NCI-H69 (cell line): ENCODE measurements around the gene LRP1B.
"Not testable (repeated sequence)": the region's sequence is repeated elsewhere in the genome, so short reads cannot be mapped to it uniquely, and the experiment has no call there.

Experiments used
- DNase-seq: peaks from one replicate; lab custom pipeline; 2025; lab: John Stamatoyannopoulos, UW

The LRP1B gene

DNA sequence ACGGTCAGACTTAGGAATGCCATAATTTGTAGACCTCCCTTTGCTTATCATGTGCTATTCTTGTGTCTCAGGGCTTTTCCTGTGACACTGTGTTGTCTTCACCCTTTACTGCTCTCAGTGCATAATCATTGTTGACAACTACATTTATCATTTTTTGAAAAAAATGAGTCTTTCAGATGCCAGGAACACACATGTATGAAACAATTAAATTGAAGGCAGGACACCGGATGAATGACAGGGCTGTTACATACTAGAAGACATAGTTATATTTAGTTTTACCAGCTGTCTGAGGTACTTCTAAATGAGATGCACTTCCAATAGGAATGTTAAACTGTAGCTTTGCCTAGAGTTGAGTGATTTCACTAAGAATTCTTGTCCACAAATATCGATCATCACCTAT, 243.5 kb downstream of the LRP1B start:
- DNase-seq: no peak

DNA sequence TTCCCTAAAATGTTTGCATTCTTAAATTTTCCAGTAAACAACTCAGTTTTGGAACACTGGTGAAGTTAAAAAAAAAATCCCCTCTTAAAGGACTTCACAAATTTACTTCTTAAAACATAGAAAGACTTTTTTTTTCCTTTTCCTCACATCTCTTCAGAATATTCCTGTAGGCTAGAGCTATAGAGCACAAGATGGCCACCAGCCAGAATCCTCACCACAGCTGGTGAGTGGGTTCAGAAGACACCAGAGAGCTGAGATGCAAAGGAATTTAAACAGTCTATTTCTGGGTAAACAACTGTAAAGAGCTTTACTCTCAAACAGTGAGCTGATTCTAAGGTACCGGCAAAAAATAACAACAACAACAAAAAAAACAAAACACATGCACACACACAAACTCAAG, 252.8 kb downstream of the LRP1B start:
- DNase-seq: no peak

DNA sequence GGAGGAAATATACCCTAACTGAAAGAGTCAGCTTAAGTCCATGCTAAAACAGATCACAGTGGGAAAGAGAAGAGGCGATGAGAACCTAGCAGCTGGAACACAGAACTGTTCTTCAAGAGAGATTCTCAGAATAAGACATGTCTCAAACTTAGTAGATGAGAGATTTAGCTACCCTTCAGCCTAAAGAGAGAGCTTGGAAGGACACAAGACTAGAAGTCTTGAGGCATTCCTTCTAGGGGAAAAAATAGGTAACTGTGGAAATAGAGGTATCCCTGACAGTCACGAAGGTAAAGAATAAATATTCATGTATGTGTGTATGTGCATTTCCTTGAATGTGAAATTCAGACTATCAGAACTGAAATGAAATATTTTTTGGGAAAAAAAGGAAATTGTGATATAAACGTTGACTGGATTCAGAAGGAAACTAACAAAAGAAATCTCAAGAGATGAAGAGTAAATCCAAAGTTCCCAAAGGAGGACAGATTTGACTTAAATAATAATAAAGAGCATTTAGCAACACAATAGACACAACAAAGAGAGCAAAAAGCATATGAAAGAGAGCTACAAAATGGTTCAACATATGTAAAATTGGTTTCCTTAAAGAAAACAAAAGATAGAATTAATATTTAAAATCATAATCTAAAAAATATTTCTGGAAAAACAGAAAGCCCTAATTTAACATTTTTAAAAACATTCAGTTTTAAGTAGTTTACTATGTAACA, 258.7 kb downstream of the LRP1B start:
- DNase-seq: no peak

DNA sequence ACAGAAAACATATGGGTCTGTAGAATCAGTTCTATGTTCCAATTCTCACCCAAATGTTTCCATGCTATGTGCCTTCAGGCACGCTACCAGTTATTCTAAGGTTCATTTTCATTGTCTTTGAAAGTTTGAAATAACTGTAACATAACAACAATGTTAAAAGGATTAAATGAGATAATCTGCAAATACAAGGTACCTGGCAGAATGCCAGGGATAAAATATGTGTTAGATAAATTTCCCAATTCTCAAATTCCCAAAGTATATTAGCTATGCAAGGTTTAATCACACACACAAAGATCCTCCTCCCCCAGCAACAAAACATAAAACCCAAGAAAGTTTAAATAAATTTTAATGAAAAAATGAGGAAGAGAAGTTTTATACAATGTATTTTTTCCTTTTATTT, 261.2 kb downstream of the LRP1B start:
- no peak for DNase-seq

DNA sequence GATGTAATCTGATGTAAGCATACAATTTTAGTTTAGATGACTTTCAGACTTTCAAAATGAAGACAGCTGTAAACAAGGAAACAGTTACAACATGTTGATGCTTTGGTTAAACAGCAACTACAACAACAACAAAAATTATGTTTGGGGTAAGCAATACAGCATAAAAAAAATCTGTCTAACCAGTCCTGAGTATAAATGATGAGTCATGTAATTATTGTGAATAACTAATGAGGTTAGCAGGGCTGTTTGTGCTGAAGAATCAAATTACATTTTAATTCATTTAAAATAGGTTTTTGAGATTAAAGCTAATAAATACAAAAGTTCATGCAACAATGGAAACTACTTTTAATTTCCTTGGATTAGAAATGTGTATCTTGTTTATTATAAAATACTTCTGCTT, 266.9 kb downstream of the LRP1B start:
- DNase-seq: no peak

DNA sequence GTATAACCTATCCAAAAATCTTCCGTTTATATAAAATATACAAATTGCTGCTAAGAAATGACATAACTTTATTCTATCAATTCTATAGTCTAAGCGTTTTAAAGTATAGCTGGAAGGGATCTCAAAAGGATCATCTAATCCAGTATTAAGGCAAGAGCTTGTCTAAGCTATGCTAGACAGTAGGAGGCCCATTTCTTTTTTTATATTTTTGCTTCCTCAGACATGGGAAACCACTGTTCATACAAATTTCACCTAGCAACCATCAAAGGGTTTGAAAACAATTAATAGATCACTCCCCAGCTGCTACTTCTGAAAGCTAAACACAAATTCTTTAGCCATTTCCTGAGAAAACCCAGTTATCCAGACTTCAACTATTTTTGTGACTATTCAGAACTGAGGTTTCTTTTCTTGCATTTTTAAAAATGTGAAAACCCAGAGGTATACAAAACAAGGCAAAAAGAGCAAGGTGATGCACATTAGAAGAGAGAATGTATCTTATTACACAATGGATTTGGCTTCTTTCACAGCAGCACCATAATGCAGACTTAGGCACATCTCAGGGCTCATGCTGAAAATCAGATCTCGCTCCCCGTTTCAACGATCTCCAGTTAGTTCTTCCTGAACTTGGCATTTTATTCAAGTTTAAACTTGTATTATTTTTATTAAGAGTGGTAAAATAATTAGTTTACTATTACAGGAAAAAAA, 274.4 kb downstream of the LRP1B start:
- DNase-seq: peak; percentile 4

DNA sequence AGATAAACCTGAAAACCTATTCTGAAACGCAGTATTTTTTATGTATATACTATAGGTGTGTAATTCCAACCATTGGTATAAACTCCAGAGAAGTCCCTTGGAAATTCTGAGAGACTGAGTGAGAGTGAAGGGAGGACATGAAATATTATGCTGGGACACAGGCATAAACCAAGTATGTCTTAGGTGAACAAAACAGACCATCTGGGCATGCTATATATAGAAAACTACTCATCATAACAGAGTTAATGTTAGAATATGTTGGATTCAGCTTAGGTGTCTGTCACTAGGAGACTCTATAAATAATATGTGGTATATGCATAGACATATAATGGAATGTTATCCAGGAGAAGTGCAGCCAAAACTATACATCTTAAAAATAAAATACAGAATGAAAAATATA, 282.6 kb downstream of the LRP1B start:
- DNase-seq: no peak

DNA sequence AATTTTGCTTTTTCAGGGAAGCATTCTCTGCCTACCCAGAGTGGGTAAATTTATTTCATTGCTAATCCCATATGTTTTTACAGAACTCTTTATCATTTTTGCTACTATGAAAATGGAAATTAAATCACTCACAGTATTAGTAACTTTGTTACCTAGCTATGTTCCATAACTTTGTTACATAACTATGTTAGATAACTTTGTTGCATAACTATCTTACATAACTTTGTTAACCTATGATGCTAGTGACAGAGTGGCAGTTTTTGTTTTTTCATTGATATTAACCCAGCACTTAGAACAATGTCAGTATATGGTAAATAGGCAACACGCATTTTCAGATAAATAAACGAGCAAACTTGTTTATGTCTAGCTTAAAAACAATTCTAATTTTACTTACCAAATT, 286.6 kb downstream of the LRP1B start:
- no peak for DNase-seq

DNA sequence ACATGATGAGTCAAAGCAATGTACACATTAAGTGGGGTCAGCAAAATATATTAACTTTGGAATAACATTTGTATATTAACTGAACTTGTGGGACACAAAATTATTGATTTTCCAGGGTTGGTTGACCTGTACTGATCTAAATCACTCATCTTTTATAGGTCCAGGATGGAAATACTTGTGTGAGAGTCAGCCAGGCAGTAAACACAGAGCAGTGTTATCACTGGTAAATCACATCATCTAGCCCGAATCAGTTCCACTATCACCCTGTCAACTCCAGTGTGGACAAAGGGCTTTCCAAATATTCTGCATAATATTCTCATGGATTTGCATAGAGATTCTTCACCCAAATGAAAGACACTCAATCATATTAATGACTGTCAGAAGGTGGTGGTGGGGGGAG, 295.7 kb downstream of the LRP1B start:
- no peak for DNase-seq

DNA sequence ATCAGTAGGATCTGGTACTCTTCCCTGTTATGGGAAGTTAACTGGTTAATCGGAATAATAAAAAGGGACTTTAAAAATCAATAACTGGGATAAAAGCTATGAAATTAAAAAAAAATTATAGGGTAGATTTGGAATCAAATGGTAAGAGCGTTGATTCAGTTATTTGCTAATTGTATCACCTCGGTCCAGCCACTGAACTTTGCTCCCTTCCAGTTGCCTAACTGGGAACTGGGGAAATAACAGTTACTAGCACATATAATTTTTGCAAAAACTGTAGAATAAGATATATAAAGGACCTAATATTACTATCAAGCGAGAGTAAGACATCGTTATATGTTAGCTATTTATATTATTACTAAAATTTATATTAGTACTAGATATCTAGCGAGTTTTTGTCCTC, 302.1 kb downstream of the LRP1B start:
- no peak for DNase-seq

DNA sequence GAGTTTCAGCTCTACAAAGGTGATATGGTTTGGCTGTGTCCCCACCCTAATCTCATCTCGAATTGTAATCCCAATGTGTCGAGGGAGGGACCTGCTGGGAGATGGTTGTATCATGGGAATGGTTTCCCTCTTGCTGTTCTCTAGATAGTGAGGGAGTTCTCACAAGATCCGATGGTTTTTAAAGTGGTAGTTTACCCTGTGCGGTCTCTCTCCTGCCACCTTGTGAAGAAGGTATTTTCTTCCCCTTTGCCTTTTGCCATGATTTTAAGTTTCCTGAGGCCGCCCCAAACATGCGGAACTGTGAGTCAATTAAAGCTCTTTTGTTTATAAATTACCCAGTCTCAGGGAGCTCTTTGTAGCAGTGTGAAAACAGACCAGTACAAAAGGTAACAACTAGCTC, 306.0 kb downstream of the LRP1B start:
- no peak for DNase-seq

DNA sequence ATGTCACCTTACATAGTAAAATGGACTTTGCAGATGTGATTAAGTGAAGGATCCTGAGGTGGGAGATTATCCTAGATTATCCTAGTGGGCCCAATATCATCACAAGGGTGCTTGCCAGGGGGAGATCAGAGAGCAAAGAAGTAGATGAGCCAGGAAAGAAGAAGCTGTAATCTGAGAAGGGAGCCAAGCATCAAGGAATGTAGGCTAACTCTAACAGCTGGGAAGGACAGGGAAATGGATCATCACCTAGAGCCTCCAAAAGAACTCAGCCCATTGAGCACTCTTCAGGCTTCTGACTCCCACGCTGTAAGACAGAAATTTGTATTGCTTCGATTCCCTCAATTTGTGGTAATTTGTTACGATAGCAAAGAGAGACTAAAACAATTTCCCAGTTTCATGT, 309.9 kb downstream of the LRP1B start:
- DNase-seq: no peak

DNA sequence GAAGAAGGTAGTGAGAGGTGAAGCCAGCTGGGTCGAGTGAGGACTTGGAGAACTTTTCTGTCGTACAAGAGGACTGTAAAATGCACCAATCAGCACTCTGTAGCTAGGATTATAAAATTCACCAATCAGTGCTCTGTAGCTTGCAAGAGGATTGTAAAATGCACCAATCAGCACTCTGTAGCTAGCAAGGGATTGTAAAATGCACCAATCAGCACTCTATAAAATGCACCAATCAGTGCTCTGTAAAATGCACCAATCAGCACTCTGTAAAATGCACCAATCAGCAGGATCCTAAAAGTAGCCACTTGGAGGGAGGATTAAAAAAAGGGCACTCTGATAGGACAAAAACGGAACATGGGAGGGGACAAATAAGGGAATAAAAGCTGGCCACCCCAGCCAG, 315.5 kb downstream of the LRP1B start:
- DNase-seq: not testable (repeated sequence)

DNA sequence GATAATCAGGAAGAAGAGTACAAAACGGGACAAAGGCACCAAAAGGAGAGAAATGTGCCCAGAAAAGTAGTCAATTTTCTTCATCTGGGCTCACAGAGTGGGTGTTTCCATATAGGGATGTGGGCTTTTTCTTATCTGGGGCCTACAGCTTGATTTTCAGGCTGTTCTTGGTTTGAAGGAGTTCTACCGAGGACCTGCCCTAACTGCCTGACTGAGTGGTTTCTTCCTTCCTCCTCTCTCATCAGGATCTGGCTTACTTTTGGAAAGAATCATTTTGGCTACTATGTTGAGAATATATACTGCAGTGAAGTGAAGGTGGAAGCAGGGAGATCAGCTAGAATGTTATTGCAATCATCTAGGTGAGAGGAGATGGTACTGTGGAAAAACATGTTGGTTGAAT, 316.7 kb downstream of the LRP1B start:
- DNase-seq: no peak

DNA sequence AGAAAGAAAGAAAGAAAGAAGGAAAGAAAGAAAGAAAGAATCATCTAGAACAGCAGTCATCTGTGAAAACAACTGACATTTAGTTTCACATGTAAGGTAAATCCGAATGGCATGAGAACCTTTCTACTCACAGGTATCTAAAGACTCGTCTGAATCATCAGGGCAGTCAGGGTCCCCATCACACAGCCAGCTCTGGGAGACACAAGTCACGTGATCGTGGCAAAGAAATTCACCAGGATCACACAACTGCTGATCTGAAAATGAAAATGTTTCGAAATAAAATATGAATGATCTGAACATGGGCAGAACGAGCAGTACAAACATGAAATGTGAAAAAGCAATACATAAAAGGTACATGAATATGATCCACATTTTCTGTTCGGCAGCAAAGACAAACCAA, 320.7 kb downstream of the LRP1B start:
- no peak for DNase-seq

DNA sequence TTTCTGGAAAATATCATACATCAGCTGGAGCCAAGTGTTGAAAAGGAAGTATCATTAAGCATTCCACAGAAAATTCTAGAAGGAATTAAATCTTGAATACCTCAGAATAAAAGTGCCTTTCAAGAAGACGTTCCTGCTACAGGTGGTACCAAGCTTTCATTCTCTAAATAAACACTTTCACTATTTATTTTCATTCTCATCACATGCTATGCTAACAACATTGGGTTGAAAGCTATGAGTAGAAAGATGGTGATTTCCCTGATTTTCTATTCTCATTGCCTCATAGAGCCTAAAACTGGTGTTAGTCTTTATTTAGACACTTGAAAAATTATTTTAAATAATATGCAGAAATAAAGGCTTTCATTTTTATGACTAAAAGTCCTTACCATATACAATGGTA, 324.7 kb downstream of the LRP1B start:
- no peak for DNase-seq

DNA sequence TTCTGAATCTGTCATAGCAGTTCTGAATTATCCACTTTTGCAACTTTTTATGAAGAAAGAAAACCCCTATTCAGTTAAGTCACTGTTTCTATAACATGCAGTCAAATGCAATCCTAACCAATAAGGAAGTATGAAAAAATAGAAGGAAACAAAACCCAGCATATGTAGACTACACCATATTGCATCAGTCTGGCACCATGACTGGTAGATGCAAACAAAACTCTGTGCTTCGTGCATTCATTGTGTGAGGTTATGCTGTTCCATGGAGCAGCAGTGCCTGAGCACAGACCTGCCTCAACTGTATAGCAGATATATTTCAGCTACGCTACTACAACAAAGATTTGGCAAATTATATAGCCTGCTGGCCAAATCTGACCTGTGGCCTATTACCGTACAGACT, 325.5 kb downstream of the LRP1B start:
- DNase-seq: no peak

DNA sequence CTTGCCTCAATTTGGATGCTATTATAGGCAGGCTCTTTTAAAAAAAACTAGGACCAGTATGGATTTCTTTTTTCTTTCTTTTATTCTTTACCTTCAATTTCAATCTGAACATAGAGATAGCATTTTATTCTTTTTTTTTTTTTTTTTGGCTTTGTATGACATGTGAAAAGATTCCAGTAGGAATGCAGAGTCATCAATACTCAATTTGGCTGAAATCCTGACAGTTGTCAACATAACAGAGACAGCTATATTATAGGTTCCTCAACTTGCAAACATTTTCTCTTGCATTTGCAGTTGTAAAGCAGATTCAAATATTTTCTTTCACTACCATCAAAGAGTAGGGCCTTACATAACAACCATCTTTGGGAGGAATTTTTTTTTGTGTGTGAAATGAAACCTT, 334.4 kb downstream of the LRP1B start:
- no peak for DNase-seq

DNA sequence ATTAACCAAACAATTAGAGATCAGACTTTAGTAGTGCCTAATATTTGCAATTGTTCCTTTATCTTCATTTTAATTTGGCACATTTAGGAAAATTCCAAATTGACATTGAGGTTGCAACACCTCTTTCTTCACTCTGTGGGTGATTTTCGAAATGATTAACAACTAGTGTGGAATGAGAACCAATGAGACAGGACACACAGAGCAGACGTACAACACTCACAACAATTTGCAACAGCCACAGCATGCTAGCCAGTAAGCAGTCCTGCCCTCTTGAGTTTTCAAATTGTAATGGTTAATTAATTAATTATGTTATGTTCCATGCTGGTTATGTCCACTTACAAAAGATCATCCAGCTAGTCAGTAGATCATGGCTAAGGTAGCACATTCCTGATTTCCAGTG, 339.3 kb downstream of the LRP1B start:
- DNase-seq: no peak

DNA sequence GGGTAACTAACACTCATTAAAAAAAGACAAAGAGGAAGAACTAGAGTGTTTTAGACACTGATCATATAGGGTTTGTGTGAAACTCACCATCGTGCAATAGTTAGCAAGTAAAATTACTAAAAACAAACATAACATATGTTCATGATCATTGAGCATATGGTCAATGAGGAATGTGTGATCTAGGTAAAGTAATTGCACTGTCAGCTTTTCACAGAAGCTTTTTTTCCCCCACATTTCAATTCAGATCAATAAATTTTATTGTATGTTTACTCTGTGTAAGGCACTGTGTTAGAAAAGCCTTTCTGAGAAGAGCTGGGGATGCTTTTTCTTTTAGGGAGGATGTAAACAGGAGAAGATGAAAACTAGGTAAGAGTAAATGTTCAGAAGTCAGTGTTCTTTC, 348.2 kb downstream of the LRP1B start:
- DNase-seq: no peak

DNA sequence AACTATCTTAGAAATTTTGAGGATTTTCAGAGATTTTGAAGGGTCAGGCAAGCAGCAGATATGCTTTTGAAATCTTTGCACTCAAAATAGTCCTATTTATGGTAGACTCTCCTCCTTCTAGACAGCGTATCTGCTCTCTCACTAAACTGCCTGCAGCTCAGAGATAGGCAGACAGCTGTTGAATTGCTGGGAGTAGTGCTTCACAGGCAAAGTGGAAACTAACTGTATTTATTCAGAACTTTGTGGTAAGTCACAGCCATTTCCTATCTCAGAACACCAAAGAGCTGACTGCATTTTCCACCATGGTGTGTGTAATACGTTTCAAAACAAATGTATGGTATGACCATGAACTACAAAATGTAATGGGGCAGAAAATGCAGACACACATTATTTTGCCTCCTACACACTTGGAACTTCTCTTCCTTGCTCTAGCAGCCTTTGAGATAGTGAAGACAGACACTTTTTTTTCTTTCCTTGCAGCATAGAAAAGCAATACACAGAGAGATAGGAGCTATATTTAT, 352.4 kb downstream of the LRP1B start:
- no peak for DNase-seq

DNA sequence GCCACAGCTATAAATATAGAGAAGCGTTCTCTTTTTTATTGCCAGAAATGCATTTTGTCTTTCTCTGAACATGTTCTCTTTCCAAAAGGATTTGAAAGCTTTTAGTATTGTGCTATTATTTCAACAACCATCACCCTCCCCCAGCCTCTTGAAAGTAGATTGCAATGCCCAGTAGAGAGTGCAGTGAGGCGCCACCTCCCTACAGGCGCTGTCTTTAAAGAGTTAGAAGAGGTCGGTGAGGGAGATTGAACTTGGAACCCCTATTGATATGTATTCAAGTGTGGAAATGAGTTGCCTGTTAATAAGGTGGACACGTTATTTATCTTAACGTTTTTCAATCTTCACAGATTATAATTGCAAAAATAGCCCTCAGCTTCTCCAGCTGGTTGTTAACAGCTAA, 360.3 kb downstream of the LRP1B start:
- DNase-seq: peak; percentile 1

DNA sequence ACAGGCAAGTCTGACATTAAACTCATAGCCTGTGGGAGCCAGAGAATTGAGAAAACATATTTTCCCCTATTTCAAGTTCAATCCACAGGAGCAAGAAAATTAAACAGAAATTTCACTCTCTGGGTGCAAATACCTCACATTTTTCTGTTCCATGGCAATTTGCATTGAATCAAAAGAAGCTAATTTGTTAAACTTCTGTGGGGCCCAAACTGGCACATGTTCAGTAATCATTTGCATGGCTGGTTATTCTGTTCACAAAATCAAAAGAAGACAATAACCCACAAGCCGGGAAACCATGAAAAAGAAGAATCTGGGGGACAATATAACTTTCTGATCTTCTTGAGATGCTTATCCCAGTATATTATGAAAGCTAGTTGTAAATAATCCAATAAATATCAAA, 363.1 kb downstream of the LRP1B start:
- DNase-seq: no peak

DNA sequence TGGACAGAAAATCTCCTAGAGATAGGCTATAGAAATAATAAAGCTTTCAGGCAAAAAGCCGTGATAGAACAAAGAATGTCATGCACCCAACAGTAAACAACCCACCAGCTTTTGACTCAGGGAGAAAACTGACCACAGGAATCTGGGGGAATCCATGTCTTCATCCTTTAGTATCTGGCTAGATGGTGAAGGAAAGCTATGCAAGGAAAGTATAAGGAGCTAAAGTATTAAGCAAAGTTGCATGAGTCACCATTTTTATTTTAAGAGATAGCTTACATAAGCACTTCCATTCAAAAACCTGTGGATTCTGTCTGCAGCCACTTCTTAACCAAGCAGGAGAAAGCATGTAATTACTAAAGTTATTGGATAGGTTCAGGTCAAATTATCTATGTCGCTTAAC, 363.8 kb downstream of the LRP1B start:
- DNase-seq: no peak
